UCSD-AML1 (cell line): ENCODE data around the gene PDE4D.
"Not testable (repeated sequence)": the region's sequence is repeated elsewhere in the genome, so short reads cannot be mapped to it uniquely, and the experiment has no call there.

Experiments
- DNase-seq: peaks from one replicate; lab custom pipeline; 2025; ENCODE audit not compliant: unreplicated experiment; lab: John Stamatoyannopoulos, UW

Gene PDE4D

GRCh38 chr5:59800347-59800893, 93.1 kb downstream of the PDE4D start:
- no peak for DNase-seq

GRCh38 chr5:59799668-59800346, 93.7 kb downstream of the PDE4D start:
- no peak for DNase-seq

- DNase-seq, result no peak
These were observed 94.5 kb downstream of the PDE4D start for GRCh38 chr5:59798862-59799667.

- peak; percentile 23 for DNase-seq
These were observed 98.4 kb downstream of the PDE4D start for GRCh38 chr5:59795141-59795540.

GRCh38 chr5:59792983-59793585, 100.4 kb downstream of the PDE4D start:
- no peak for DNase-seq

- DNase-seq, result no peak
These were observed 101.9 kb downstream of the PDE4D start for GRCh38 chr5:59791617-59792016.

- DNase-seq, result no peak
These were observed 102.6 kb downstream of the PDE4D start for GRCh38 chr5:59790776-59791475.

GRCh38 chr5:59790376-59790775, 103.2 kb downstream of the PDE4D start:
- no peak for DNase-seq

GRCh38 chr5:59789894-59790293, 103.6 kb downstream of the PDE4D start:
- no peak for DNase-seq

GRCh38 chr5:59789197-59789596, 104.3 kb downstream of the PDE4D start:
- DNase-seq, result no peak

GRCh38 chr5:59786334-59786805, 107.2 kb downstream of the PDE4D start:
- no peak for DNase-seq

- DNase-seq, result no peak
These were observed 107.7 kb downstream of the PDE4D start for GRCh38 chr5:59785676-59786333.

GRCh38 chr5:59784708-59785107, 108.8 kb downstream of the PDE4D start:
- DNase-seq, result not testable (repeated sequence)

- DNase-seq, result no peak
These were observed 110.3 kb downstream of the PDE4D start for GRCh38 chr5:59783264-59783663.

GRCh38 chr5:59782856-59783255, 110.7 kb downstream of the PDE4D start:
- DNase-seq, result no peak

- no peak for DNase-seq
These were observed 114.1 kb downstream of the PDE4D start for GRCh38 chr5:59779453-59779852.

- no peak for DNase-seq
These were observed 116.5 kb downstream of the PDE4D start for GRCh38 chr5:59777028-59777427.

- no peak for DNase-seq
These were observed 120.2 kb downstream of the PDE4D start for GRCh38 chr5:59773294-59773693.

GRCh38 chr5:59772757-59773156, 120.8 kb downstream of the PDE4D start:
- no peak for DNase-seq

GRCh38 chr5:59772206-59772605, 121.3 kb downstream of the PDE4D start:
- DNase-seq, result no peak

GRCh38 chr5:59770953-59771352, 122.6 kb downstream of the PDE4D start:
- DNase-seq, result no peak
